ENCODE data around the gene C2CD3.

GRCh38 chr11:74121804-74122203 is 49.0 kb downstream of the C2CD3 start:
- no peak for TF ChIP-seq CTCF (IDR thresholded peaks at IDR 0.05; ENCODE audit: insufficient read depth, low read length)
- no peak for TF ChIP-seq SPI1 (IDR thresholded peaks at IDR 0.05; ENCODE audit: borderline replicate concordance, low read depth)
- TF ChIP-seq GABPA (IDR thresholded peaks at IDR 0.05; ENCODE audit: low read depth), result no peak
- TF ChIP-seq POLR2AphosphoS5 (IDR thresholded peaks at IDR 0.05; ENCODE audit: low read depth), result no peak

All from HL-60 (cell line).